Type B pancreatic cell (in vitro differentiated cells): ENCODE data around the gene IGFBP6. TPM values are rescaled to one million over a fixed set of nuclear protein-coding genes. Genes with fewer than 3 reads are reported as not detected.
A peak's percentile ranks its signal among the peaks of the same experiment; 100 is the strongest.
"Not testable (repeated sequence)": the region's sequence is repeated elsewhere in the genome, so short reads cannot be mapped to it uniquely, and the experiment has no call there.

ENCODE experiments used
- DNase-seq: peaks from one replicate; pipeline ENCODE4 v3.0.0; 2021; ENCODE audit warnings: mixed read lengths; ENCODE audit not compliant: unreplicated experiment; ENCODE audit errors: extremely low spot score
- H3K27ac Mint-ChIP-seq: 2 replicates; pipeline ENCODE4 v1.8.0; 2021; ENCODE audit warnings: mild to moderate bottlenecking, mixed read lengths
- H3K27me3 Mint-ChIP-seq: 2 replicates; pipeline ENCODE4 v1.8.0; 2021; ENCODE audit warnings: mixed read lengths
- H3K36me3 Mint-ChIP-seq: 2 replicates; pipeline ENCODE4 v1.8.0; 2021; ENCODE audit warnings: mixed read lengths
- H3K4me1 Mint-ChIP-seq: one replicate; pipeline ENCODE4 v1.8.0; 2021; ENCODE audit warnings: mixed read lengths; ENCODE audit not compliant: unreplicated experiment
- H3K4me3 Mint-ChIP-seq: 2 replicates; pipeline ENCODE4 v1.8.0; 2021; ENCODE audit warnings: mild to moderate bottlenecking, mixed read lengths
- H3K9me3 Mint-ChIP-seq: 2 replicates; pipeline ENCODE4 v1.8.0; 2021; ENCODE audit warnings: mixed read lengths
- CTCF ChIP-seq: fragments of 200-600 bp; sonication (generic); conservative IDR thresholded peaks from 2 replicates; pipeline ENCODE4 v1.5.0; 2021; ENCODE audit warnings: antibody characterized with exemption, mild to moderate bottlenecking
- total RNA-seq: library from RNA; stranded (reverse); gene quantifications from 2 replicates; pipeline ENCODE4 v1.2.1, GENCODE V29; 2021; ENCODE audit warnings: low replicate concordance

The IGFBP6 gene
- total RNA-seq, 1 donor from 2014 or later: 25.1 TPM

- Mint-ChIP-seq H3K27ac (no peak overlapping the region), H3K36me3 (no peaks in the 10 kb centered on the region), H3K9me3 (no peaks in the 10 kb centered on the region), H3K4me1 (peaks cover 15% of the 10 kb centered on the region), H3K27me3 (peaks cover 10% of the 10 kb centered on the region), H3K4me3 (no peak overlapping the region)
- DNase-seq: no peak
- TF ChIP-seq CTCF: no peak
Measured at GRCh38 chr12:53091756-53092155, 5.7 kb upstream of the IGFBP6 start.

GRCh38 chr12:53093777-53094393, 3.6 kb upstream of the IGFBP6 start:
- H3K27ac Mint-ChIP-seq: peak overlapping the region; percentile 10
- H3K4me1 Mint-ChIP-seq: peaks cover 29% of the 10 kb centered on the region
- no peaks in the 10 kb centered on the region for H3K36me3 Mint-ChIP-seq
- DNase-seq: no peak
- H3K9me3 Mint-ChIP-seq: no peaks in the 10 kb centered on the region
- H3K4me3 Mint-ChIP-seq: no peak overlapping the region
- no peak for TF ChIP-seq CTCF
- H3K27me3 Mint-ChIP-seq: peaks cover 24% of the 10 kb centered on the region

GRCh38 chr12:53094394-53094787, 3.1 kb upstream of the IGFBP6 start:
- Mint-ChIP-seq H3K27ac (no peak overlapping the region), H3K4me3 (no peak overlapping the region), H3K36me3 (no peaks in the 10 kb centered on the region), H3K9me3 (no peaks in the 10 kb centered on the region), H3K4me1 (peaks cover 34% of the 10 kb centered on the region), H3K27me3 (peaks cover 29% of the 10 kb centered on the region)
- no peak for DNase-seq
- no peak for TF ChIP-seq CTCF

GRCh38 chr12:53094796-53095595, 2.5 kb upstream of the IGFBP6 start:
- H3K27me3 Mint-ChIP-seq: peaks cover 30% of the 10 kb centered on the region
- peaks cover 36% of the 10 kb centered on the region for H3K4me1 Mint-ChIP-seq
- H3K36me3 Mint-ChIP-seq, H3K27ac Mint-ChIP-seq, DNase-seq, H3K4me3 Mint-ChIP-seq, H3K9me3 Mint-ChIP-seq: not testable (repeated sequence)

GRCh38 chr12:53095596-53095895, 1.9 kb upstream of the IGFBP6 start:
- DNase-seq, H3K9me3 Mint-ChIP-seq, H3K36me3 Mint-ChIP-seq, H3K4me3 Mint-ChIP-seq, H3K27ac Mint-ChIP-seq: not testable (repeated sequence)
- H3K4me1 Mint-ChIP-seq: peaks cover 36% of the 10 kb centered on the region
- peaks cover 30% of the 10 kb centered on the region for H3K27me3 Mint-ChIP-seq

GRCh38 chr12:53096089-53096741, 1.3 kb upstream of the IGFBP6 start:
- peaks cover 36% of the 10 kb centered on the region for H3K4me1 Mint-ChIP-seq
- TF ChIP-seq CTCF: no peak
- H3K36me3 Mint-ChIP-seq: no peaks in the 10 kb centered on the region
- H3K9me3 Mint-ChIP-seq: no peaks in the 10 kb centered on the region
- peaks cover 30% of the 10 kb centered on the region for H3K27me3 Mint-ChIP-seq
- peak overlapping the region; percentile 83 for H3K27ac Mint-ChIP-seq
- H3K4me3 Mint-ChIP-seq: peak overlapping the region; percentile 89
- no peak for DNase-seq
